ENCODE data around the gene GUCD1. TPM values are rescaled to one million over a fixed set of nuclear protein-coding genes. Genes with fewer than 3 reads are reported as not detected.

The GUCD1 gene
- total and polyA plus RNA-seq, 10 of the 15 experiments (the other 5 are each of a cell fraction or from before 2014, with no cell fraction given), result 56.0 to 177 (median 88.2) TPM

GRCh38 chr22:24592058-24592850 is 37.3 kb upstream of the GUCD1 start:
- Histone ChIP-seq H3K9me3 (replicated peaks; ENCODE audit: control insufficient read depth, insufficient read depth, low read length) (no peaks in the 10 kb centered on the region), H3K79me2 (ENCODE audit: control insufficient read depth, insufficient read depth, low read length) (no peaks in the 10 kb centered on the region), H3K4me3 (peak overlapping the region; percentile 58; the same call in 1 of the 2 replicates), H3K27ac (ENCODE audit: control insufficient read depth, insufficient read depth) (no peak overlapping the region), H3K36me3 (ENCODE audit: control insufficient read depth in 2 of 2, insufficient read depth in 2 of 2, low read length in 1 of 2) (no peaks in the 10 kb centered on the region), H3K27me3 (replicated peaks in 1 of 2; ENCODE audit: control insufficient read depth in 2 of 2, insufficient read depth in 2 of 2, low read length in 1 of 2) (no peaks in the 10 kb centered on the region), H3K9ac (ENCODE audit: control insufficient read depth, insufficient read depth, low read length) (peak overlapping the region; percentile 40; the same call in 1 of the 2 replicates), H2AFZ (ENCODE audit: control insufficient read depth, low read depth, low read length) (peak overlapping the region; percentile 90), H3K4me1 (ENCODE audit: control insufficient read depth, insufficient read depth, low read length) (no peaks in the 10 kb centered on the region), H3K4me2 (ENCODE audit: control insufficient read depth, insufficient read depth) (peak overlapping the region; percentile 77), H4K20me1 (ENCODE audit: control insufficient read depth, insufficient read depth) (no peaks in the 10 kb centered on the region)
- intact Hi-C loops (cut with micrococcal nuclease; ENCODE audit: unreplicated experiment) (no loop called here), in situ Hi-C loops (cut with MboI) (no loop called here)
- CTCF ChIA-PET, result interaction anchor here (0.8 kb wide), 1 partner anchor 75 kb away, joined by 3 read pairs; no protein-coding TSS in a partner anchor
- ATAC-seq (peak; percentile 29), FAIRE-seq (no peak), DNase-seq (ENCODE audit: low read depth, low spot score) (no peak)
- WGBS (ENCODE audit: insufficient coverage, insufficient replicate concordance, low lambda C conversion rate, missing lambda C conversion rate), result 12% methylated on average over 24 of the region's 33 CpGs
- RAD21 ChIA-PET (ENCODE audit: unreplicated experiment), result interaction anchor here (0.6 kb wide), 1 partner anchor 39 kb away, joined by 4 read pairs; no protein-coding TSS in a partner anchor
- BruUV-seq (replicated peaks), result no TSS peak
- POLR2A ChIA-PET, result no interaction called here
- SMC1A ChIA-PET (ENCODE audit: uncharacterized antibody, unreplicated experiment), result no interaction called here
- no peak for TF ChIP-seq ELK1 (IDR thresholded peaks at IDR 0.05; ENCODE audit: low read depth, low read length)
- peak; percentile 13; the same call in 1 of the 2 replicates for TF ChIP-seq NR2F1 (conservative IDR thresholded peaks at IDR 0.05)
- TF ChIP-seq EGR1 (IDR thresholded peaks at IDR 0.05; ENCODE audit: borderline replicate concordance in 1 of 2, low read depth in 2 of 2, low read length in 2 of 2), result peak in 1 of 2 experiments; percentile 67; a peak in 1 of 3 replicates
- 0 out of 2 replicates have a peak, but pooled peaks have one; percentile 44 for TF ChIP-seq GATAD2B (conservative IDR thresholded peaks at IDR 0.05; ENCODE audit: low read depth)

Measured in GM12878 (cell line).